Stimulated activated CD4-positive, alpha-beta T cell treated with anti-CD3 and anti-CD28 coated beads, TNF-alpha, amount 100 ng/mL, for 48 hours (primary cell): ENCODE data around the gene ETFA.
A peak's percentile ranks its signal among the peaks of the same experiment; 100 is the strongest.

Experiments used
- DNase-seq, 3 donors: peaks; one replicate each; pipeline ENCODE4 v3.0.0-alpha.2; 2020; ENCODE audit warnings: low read depth in 3 of 3

ETFA gene

GRCh38 chr15:76196269-76197231, 114.7 kb downstream of the ETFA start:
- DNase-seq = no peak

- no peak for DNase-seq
Measured at GRCh38 chr15:76195506-76196268, 115.6 kb downstream of the ETFA start.

DNA sequence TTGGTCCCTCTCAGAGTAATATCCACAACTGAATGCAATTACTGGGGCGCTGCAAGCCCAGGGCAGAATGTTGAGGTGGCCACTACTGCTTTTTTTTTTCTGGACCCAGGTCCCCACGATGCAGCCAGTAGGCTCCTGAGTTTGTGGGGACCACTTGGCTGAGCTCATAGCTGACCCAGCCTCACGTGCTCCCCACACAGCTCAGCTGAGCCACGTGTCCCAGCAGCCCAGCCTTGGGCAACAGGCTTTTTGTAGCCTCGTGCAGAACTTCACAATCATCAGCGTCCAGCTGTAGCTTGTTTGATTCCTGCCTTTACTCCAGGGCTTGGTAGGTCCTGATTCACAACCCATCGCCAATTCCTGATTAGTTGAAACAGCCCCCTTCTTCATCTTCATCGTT, 117.3 kb downstream of the ETFA start:
- no peak for DNase-seq

GRCh38 chr15:76192715-76193114, 118.6 kb downstream of the ETFA start:
- DNase-seq = no peak

DNA sequence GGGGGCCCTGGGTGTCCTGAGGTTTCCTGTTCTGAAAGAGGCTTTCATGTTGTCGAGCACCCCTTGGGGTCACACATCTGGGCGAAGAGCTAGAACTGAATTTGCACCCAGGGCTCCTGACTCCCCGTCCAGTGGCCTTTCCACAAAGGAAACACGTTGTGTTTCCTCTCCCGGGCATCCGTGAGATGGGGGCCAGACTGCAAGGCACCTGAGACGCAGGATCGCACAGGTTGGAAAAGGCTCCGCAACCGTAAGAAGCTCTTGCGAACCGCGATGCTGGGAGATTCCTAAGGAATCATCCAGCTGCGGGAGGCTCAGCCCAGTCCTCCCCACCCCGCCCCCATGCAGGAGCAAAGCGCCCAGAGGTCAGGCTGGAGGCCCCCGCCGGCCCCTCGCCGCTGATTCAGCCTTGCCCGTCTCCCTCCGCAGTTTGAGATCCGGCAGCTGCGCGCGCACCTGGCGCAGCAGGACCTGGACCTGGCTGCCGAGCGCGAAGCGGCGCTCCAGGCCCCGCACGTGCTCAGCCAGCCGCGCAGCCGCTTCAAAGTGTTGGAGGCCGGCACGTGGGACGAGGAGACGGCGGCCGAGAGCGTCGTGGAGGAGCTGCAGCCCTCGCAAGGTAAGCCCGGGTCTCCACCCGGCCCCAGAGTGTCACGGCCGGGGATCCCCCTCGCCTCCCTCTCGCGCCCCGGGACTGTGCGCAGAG, 119.6 kb downstream of the ETFA start:
- no peak for DNase-seq

GRCh38 chr15:76190751-76191538, 120.3 kb downstream of the ETFA start:
- peak; percentile 51 to 70 (median 53) for DNase-seq

DNA sequence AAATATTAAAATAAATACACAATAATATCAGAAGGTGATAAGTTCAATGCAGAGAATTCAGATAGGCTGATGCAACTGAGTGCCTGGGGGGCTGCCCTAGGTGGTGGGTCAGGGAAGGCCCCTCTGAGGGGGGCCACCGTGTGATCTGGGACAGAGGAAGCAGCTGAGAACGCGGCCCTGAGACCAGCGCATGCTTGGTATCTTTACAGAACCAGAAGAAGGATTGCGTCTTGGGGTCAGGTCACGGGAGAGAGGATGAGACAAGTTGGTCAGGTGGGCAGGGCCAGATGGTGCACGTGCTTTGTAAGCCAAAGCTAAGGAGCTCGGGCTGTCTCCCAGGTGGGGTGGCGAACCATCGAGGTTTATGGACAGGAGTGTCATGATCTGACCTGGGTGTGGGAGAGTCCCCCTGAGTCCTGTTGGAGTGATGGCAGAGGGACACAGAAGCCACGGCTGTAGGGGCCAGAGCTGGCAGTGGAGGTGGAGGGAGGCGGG, 121.2 kb downstream of the ETFA start:
- no peak for DNase-seq

DNA sequence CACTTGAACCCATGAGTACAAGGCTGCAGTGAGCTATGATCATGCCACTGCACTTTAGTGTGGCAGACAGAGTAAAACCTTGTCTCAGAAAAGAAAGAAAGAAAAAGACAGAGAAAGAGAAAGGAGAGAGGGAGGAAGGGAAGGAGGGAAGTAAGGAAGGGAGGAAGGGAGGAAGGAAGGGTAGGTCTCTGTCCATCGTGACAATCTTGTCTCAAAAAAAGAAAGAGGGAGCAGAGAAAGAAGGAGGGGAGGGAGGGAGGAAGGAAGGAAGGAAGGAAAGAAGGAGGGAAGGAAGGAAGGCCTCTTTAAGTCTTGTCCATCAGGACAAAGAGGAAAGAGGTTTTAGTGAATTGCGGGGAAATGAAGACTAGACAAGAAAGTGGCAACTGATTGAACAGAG, 122.2 kb downstream of the ETFA start:
- no peak for DNase-seq

- no peak for DNase-seq
Measured at GRCh38 chr15:76187163-76187562, 124.1 kb downstream of the ETFA start.

- no peak for DNase-seq
Measured at GRCh38 chr15:76185716-76186115, 125.6 kb downstream of the ETFA start.

GRCh38 chr15:76184650-76185035, 126.6 kb downstream of the ETFA start:
- DNase-seq = no peak

GRCh38 chr15:76183930-76184649, 127.2 kb downstream of the ETFA start:
- DNase-seq = no peak

DNA sequence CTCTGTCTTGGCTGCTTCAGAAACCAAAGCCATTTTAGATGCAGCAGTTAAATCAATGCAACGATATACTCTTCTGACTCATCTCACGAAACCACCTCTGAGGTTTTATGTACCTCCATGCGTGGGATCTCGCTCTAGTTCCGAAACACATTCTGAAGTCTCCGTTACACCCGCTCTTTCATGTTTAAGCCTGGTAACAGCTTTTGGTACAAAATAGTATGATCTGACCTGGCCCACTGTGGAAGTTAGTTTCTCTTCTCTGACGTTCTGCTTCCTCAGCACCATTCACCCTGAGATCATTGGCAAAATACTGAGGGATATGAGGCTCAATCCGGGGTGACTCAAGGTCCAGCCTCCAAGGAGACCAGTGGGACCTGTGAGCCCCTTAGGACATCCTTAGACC, 129.6 kb downstream of the ETFA start:
- peak; percentile 9 to 40 (median 31) for DNase-seq

DNA sequence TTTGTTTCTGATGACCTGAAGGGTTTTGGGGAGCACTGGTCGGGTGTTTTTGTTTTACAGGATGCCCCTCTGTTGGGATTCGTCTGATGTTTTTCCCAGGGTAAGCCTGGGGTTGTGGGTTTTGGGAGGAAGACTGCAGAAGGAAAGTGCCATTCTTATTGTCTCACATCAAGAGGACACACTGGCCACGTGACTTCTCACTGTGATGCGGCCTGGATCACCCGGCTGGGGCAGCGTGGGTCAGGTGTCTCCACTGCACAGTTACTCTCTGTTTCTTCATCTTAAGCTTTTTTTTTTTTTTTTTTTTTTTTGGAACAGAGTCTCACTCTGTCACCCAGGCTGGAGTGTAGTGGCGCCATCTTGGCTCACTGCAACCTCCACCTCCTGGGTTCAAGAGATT, 130.9 kb downstream of the ETFA start:
- no peak for DNase-seq

GRCh38 chr15:76179023-76179422, 132.2 kb downstream of the ETFA start:
- no peak for DNase-seq

GRCh38 chr15:76178296-76179000, 132.8 kb downstream of the ETFA start:
- DNase-seq = no peak

GRCh38 chr15:76177491-76178040, 133.7 kb downstream of the ETFA start:
- no peak for DNase-seq

DNA sequence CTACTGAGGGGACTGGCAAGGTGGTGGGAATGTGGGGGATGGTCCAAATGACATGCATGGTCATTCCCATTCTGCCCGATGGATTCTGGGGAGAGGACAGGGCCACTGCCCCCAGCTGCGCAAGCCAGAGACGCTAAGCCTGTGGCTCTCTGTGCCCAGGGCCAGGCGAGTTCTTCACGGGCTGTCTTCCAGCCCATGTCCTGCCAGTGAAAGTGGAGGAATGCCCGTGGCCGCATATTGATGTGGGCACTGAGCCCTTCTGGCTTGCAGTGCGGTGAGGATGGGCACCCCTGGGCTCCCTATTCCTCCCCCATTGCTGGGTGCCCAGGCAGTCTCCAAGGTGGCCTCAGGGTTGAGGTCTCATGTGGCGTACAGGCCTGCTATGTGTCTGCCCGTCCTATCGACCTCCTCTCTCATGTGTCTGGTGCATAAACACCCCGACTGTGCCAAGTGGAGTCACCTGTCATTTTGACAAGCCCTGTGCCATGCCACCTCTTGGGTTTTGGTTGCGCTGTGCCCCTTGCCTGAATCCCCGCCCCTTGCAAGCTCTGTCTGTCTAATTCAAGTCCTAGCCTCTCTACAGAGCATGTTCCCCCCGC, 134.7 kb downstream of the ETFA start:
- no peak for DNase-seq

DNA sequence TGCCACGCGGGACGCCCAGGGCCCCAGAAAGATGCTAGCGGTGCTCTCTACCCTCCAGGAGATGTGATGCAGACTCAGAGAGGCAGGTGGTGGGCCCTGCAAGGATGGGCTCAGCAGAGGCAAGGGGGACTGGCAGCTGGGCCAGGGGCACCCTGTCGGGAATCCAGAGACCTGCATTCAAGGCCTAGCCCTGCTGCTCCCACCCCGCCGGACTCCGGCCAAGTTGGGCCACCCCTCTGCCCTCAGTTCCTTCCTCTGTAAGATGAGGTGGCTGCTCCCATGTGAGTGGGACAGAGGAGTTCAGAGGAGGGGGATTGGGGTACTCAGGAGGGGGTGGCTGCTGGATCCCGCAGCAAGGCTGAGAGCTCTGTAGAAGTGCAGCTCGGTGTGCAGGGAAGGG, 135.2 kb downstream of the ETFA start:
- no peak for DNase-seq
